HG03039 (cell line): Measurements from ENCODE around the gene ZNF655.
"Not testable (repeated sequence)": the region's sequence is repeated elsewhere in the genome, so short reads cannot be mapped to it uniquely, and the experiment has no call there.

Experiments used
- ATAC-seq: cut with Tn5 transposase; IDR thresholded peaks from one replicate; pipeline ENCODE4 v1.9.1; 2021; ENCODE audit warnings: mild to moderate bottlenecking, moderate library complexity; ENCODE audit not compliant: unreplicated experiment

The ZNF655 gene

GRCh38 chr7:99560834-99561736 is 2.6 kb downstream of the ZNF655 start:
- ATAC-seq: no peak

DNA sequence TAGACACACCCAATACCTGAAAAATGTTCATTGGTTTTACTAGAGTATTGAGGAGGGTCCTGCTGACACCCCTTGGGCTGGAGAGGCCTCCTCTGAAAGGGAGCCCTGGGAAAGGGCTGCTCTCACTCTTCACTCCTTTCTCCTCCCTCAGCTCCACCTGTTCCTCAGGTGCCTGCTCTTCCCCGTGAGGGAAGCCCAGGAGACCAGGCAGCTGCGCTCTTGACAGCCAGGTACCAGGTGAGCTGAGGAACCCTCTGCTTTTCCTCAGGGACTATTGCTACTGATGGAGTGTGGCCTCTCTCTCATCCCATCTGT is 3.3 kb downstream of the ZNF655 start:
- no peak for ATAC-seq

GRCh38 chr7:99562114-99562784 is 3.8 kb downstream of the ZNF655 start:
- ATAC-seq: no peak

DNA sequence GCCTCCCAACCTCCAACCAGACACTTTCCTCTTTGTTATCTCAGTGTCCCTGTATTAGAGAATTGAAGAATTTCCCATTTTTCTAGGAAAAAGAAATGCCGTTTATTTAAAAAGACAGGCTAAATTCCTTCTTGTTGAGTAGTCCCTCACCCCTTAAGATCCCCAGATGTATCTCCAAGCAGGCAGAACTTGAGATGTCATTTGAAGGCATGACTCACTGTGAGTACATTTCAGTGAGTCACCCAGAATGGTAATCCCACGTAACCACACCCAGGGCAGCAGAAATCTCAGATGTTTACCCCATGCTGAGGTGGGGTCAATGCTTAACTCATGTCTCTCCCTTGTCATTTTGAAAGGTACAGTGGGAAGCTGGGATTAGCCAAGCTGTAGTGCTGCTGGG is 4.4 kb downstream of the ZNF655 start:
- no peak for ATAC-seq

DNA sequence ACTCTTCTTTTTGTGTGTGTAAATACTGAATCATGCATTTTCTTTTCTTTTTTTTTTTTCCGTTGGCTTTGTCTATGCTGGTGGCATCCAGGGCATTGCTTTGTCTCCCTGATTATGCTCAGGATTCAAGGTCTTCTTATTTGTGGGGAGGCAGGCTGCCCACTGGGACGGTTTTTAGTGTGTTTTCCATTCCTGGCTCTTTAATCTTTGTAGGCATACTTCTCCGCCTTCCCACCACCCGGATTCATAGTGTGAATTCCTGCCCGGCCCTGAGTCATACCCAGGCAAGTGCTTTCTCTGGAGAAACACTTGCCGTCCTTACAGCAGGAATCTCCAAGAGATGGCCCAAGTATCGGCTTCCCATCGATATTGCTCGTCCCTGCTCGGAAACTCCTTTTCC is 5.2 kb downstream of the ZNF655 start:
- no peak for ATAC-seq

DNA sequence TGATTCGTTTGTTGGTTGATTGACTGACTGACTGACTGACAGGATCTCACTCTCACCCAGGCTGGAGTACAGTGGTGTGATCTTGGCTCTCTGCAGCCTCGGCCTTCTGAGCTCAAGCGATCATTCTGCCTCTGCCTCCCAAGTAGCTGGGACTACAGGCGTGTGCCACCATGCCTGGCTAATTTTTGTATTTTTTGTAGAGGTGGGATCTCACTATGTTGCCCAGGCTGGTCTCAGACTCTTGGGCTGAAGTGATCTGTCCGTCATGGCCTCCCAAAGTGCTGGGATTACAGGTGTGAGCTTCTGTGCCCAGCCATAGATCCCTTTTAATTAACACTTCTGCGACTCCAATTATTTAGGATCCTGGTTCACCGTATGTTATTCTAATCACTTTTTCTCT is 10.3 kb downstream of the ZNF655 start:
- ATAC-seq: not testable (repeated sequence)

DNA sequence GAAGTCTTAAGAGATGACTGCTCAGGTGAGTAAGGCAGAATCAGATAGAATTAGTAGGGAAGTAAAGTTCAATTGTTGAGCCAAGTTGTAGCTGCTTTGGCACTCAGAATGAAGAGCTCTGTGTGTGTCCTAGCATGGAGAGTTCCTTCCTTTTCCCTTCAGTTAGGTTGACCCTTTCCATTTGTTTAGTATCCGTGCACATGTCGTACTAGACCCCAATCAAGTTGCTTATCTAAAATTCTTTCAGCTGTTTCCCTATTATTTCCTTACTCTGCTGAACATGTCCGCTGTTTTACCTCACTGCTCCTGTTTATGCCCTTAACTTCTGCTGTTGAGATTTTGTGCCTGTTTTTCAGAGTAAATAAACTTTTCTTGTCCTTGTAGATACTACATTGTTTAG is 13.3 kb downstream of the ZNF655 start:
- ATAC-seq: no peak

DNA sequence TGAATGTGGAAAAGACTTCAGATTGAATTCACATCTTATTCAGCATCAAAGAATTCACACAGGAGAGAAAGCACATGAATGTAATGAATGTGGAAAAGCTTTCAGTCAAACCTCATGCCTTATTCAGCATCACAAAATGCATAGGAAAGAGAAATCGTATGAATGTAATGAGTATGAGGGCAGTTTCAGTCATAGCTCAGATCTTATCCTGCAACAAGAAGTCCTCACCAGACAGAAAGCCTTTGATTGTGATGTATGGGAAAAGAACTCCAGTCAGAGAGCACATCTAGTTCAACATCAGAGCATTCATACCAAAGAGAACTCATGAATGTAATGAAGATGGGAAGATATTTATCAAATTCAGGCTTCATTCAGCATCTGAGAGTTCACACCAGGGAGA is 14.8 kb downstream of the ZNF655 start:
- ATAC-seq: no peak

- ATAC-seq: no peak
These were observed 17.8 kb downstream of the ZNF655 start for GRCh38 chr7:99576251-99576650.

GRCh38 chr7:99579281-99579955 is 21.0 kb downstream of the ZNF655 start:
- ATAC-seq: no peak

GRCh38 chr7:99579956-99580777 is 21.7 kb downstream of the ZNF655 start:
- no peak for ATAC-seq

DNA sequence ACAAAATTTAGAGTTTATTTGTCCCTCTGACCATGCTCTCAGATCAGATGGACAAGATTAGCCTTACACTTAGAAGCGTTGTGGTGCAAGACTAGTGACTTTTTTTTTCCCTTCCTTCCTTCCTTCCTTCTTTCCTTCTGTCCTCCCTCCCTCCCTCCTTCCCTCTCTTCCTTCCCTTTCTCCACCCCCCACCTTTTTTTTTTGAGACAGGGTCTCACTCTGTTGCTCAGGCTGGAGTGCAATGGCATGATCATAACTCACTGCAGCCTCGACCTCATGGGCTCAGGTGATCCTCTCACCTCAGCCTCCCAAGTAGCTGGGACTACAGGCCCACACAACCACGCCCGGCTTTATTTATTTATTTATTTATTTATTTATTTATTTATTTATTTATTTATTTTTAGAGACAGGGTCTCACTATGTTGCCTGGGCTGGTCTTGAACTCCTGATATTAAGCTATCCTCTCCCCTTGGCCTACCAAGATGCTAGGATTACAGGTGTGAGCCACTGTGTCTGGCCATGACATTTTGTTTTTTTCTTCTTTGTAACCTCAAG is 22.4 kb downstream of the ZNF655 start:
- ATAC-seq: not testable (repeated sequence)

GRCh38 chr7:99588868-99589267 is 30.4 kb downstream of the ZNF655 start:
- ATAC-seq: no peak

DNA sequence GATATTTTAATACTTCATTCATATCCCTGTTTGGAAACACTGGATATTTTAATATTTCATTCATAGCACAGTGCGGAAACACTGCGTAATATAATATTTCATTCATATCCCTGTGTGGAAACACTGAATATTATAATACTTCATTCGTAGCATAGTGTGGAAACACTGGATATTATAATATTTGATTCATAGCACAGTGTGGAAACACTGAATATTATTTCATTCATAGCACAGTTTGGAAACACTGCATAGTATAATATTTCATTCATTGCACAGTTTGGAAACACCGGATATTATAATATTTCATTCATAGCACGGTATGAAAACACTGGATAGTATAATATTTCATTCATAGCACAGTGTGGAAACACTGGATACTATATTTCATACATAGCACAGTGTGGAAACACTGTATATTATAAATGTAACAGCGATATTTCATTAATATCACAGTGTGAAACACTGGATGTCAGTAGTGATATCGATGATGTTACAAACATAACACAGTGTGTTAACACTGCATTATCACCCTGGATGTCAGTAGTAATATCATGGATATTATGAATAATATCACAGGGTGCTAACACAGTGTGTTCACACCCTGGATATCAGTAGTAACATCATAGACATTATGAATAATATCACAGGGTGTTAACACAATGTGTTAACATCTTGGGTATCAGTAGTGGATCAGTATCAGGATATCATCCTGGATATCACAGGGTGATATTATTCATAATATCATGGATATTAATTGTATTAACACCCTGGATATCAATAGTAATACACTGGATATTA is 36.7 kb downstream of the ZNF655 start:
- no peak for ATAC-seq

DNA sequence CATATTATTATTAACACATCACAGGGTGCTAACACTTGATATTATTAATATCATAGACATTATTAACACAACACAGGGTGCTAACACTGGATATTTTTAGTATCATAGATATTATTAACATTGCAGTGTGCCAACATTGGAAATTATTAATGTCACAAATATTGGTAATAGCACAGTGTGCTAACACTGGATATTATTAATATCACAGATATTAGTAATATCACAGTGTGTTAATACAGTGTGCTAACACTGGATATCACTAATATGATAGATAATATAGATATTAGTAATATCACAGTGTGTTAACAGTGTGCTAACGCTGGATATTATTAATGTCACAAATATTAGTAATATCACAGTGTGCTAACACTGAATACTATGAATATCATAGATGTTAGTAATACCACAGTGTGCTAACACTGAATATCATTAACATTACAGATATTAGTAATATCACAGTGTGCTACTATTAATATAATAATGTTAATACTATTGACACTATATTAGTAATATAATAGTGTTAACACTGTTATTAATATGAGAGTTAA is 38.0 kb downstream of the ZNF655 start:
- no peak for ATAC-seq

GRCh38 chr7:99597762-99598501 is 39.5 kb downstream of the ZNF655 start, which contains the start of gene TMEM225B:
TSS of gene TMEM225B (plus strand) at chr7:99598267. CDS start at chr7:99604389, 6,122 bp downstream.
- ATAC-seq: no peak

DNA sequence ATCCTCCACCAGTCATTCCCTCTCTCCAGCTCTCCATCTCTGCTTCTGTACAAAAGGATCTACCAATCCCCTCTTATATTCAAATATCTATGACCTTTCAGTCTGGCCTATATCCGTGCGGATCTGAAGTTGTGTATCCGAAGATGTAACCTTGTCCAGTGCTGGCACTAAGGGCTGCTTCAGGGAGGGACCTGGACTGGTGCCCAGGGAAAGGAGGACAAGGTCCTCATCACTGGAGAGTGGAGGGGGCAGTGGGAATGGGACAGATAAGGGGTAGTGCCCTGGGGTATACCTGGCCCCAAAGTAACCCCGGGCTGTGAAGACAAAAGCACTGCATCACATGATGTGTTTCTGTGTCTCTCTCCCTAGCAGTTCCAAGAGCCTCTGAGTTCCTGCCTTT is 41.4 kb downstream of the ZNF655 start:
- ATAC-seq: no peak

GRCh38 chr7:99601656-99602310 is 43.3 kb downstream of the ZNF655 start:
- no peak for ATAC-seq
